Motor neuron (in vitro differentiated cells): ENCODE measurements around the gene NEAT1. TPM values are rescaled to one million over a fixed set of nuclear protein-coding genes. Genes with fewer than 3 reads are reported as not detected.

Experiments
- ATAC-seq, 8 experiments: fragments of 200-7000 bp; cut with Tn5 transposase; replicated peaks in 6 of 8; 2 replicates each; pipeline ENCODE4 v1.8.0; 2021; ENCODE audit warnings: mild to moderate bottlenecking in 8 of 8, moderate library complexity in 8 of 8
- H3K27ac ChIP-seq, 2 donors: fragments of 250-450 bp; sonication (Bioruptor Pico); 2 replicates each; pipeline ENCODE4 v1.9.0; 2021; ENCODE audit warnings: antibody characterized with exemption in 2 of 2, mild to moderate bottlenecking in 2 of 2, moderate library complexity in 1 of 2
- H3K4me1 ChIP-seq, 2 donors: fragments of 250-450 bp; sonication (Bioruptor Pico); replicated peaks in 1 of 2; 2 replicates each; pipeline ENCODE4 v1.6.1; 2021; ENCODE audit warnings: antibody characterized with exemption in 2 of 2, mild to moderate bottlenecking in 2 of 2, moderate library complexity in 1 of 2
- H3K4me3 ChIP-seq, 5 donors: fragments of 250-450 bp; sonication (Bioruptor Pico); 2 replicates each; pipeline ENCODE4 v1.9.0; 2021; ENCODE audit warnings: antibody characterized with exemption in 5 of 5, mild to moderate bottlenecking in 5 of 5, moderate library complexity in 4 of 5
- WGBS, 10 experiments: fragments of 450-650 bp; shearing (Covaris generic); methylation state at CpG; one replicate each; pipeline ENCODE4 v1.0.0; 2022; 5-methylcytosine and 5-hydroxymethylcytosine counted together
- in situ Hi-C, 9 experiments: fragments of 400-800 bp; cut with MboI; loops; one replicate each; pipeline ENCODE4 v1.15.0; 2021; ENCODE audit warnings: low sequenced_read_pairs in 9 of 9, low pct_unique_long_range_greater_than_20kb in 2 of 9; ENCODE audit not compliant: unreplicated experiment in 9 of 9
- total RNA-seq, 8 experiments: library from RNA; unstranded; fragments of 300-600 nt; gene quantifications; 2 replicates each; pipeline versions ENCODE4 v1.2.3 to v1.2.4, GENCODE V29; 2022

Gene NEAT1
- total RNA-seq: 1,000 to 10,000 TPM in 2 of 8 experiments, 100 to 1,000 TPM in 1, 10 to 100 TPM in 5; 10.9 to 1,983 (median 59.7) TPM

DNA sequence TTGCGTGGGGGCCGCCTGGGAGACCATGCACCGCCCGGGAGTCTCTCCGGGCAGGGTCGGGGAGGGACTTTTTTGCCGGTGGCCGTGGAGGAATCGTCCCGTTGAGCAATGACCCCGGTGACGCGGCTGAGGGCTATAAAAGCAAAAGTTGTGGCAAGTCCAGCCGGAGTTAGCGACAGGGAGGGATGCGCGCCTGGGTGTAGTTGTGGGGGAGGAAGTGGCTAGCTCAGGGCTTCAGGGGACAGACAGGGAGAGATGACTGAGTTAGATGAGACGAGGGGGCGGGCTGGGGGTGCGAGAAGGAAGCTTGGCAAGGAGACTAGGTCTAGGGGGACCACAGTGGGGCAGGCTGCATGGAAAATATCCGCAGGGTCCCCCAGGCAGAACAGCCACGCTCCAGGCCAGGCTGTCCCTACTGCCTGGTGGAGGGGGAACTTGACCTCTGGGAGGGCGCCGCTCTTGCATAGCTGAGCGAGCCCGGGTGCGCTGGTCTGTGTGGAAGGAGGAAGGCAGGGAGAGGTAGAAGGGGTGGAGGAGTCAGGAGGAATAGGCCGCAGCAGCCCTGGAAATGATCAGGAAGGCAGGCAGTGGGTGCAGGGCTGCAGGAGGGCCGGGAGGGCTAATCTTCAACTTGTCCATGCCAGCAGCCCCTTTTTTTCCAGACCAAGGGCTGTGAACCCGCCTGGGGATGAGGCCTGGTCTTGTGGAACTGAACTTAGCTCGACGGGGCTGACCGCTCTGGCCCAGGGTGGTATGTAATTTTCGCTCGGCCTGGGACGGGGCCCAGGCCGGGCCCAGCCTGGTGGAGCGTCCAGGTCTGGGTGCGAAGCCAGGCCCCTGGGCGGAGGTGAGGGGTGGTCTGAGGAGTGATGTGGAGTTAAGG, at the start of gene NEAT1:
NEAT1 (plus strand) TSS at position 166 of the 883 bp plus-strand sequence.
- WGBS, 10 experiments: 0 to 30% (median 3%) methylated on average over 2 to 15 of the region's 40 CpGs; no CpG with 5 or more reads in 2 of the 10 experiments
- in situ Hi-C loops: loop anchor here in 8 of 9 experiments (5.0 to 25.0 kb wide), 3 partner anchors 82 to 89 kb away; no protein-coding TSS in a partner anchor
- peaks cover 44 to 52% of the 10 kb centered on the region in 2 donors for H3K4me1 ChIP-seq
- peak; percentile 1 to 52 (median 36) for ATAC-seq
- peak within 1 kb of the TSS; percentile 44 to 62 (median 50) for H3K4me3 ChIP-seq
- peak within 1 kb of the TSS; percentile 97 to 98 for H3K27ac ChIP-seq

DNA sequence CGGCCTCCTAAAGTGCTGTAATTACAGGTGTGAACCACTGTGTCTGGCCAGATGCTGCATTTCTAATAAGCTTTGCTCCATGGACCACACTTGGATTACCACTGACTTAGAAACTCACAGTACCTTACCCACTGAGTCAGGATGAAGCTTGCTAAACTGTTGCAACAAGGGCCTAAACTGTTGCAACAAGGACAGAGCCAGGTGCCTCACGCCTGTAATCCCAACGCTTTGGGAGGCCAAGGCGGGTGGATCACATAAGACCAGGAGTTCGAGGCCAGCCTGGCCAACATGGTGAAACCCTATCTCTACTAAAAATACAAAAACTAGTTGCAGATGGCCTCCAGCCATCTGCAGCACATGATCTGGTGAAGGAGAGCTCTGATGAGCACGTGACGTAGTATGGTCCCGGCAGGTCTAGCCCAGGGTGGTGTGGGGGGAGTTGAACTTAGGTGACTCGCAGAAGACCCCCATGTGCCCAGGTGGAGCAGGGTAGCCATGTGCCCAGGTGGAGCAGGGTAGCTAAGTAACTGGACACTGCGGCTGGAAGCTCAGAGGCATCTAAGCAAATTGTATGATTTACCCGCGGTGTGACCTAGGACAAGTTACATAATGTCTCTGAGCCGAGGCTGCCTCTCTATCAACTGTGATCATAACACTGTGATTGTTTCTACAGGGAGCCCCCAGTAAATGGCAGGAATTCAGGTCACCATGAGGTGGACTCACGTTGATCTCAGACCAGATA, 48.6 kb upstream of the NEAT1 start:
- in situ Hi-C loops: loop anchor here in 1 of 9 experiments (25.0 kb wide), 1 partner anchor 138 kb away; no protein-coding TSS in a partner anchor
- WGBS, 10 experiments: 50 to 84% (median 64%) methylated on average over 1 to 14 of the region's 14 CpGs; no CpG with 5 or more reads in 2 of the 10 experiments
- no peak overlapping the region for H3K27ac ChIP-seq
- ATAC-seq: no peak
- peaks cover 5 to 6% of the 10 kb centered on the region in 2 donors for H3K4me1 ChIP-seq
- no peak overlapping the region for H3K4me3 ChIP-seq

DNA sequence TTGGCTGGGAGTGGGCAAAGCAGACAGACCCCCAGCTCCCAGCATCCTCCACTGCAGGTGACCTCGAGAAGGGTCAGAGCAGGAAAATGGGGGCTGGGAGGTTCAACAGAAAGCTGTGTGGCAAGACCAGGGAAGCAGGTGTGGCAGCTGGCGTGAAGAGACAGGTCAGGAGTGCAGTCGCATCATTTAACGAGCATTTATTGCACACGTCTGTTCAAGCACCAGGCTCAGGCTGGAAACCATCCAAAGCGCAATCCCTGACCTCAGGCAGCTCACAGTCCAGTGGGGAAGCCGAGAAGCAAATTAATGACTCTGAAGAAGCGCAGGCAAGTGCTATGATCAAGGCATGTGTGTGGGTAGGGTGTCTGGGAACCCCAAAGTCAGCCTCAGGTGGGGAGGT, 47.6 kb upstream of the NEAT1 start:
- Histone ChIP-seq H3K4me1 (peaks cover 5 to 6% of the 10 kb centered on the region in 2 donors), H3K27ac (no peak overlapping the region), H3K4me3 (no peak overlapping the region)
- no peak for ATAC-seq
- in situ Hi-C loops: no loop called here
- WGBS, 10 experiments: 81 to 93% (median 90%) methylated on average over 2 to 8 of the region's 8 CpGs; no CpG with 5 or more reads in 3 of the 10 experiments

DNA sequence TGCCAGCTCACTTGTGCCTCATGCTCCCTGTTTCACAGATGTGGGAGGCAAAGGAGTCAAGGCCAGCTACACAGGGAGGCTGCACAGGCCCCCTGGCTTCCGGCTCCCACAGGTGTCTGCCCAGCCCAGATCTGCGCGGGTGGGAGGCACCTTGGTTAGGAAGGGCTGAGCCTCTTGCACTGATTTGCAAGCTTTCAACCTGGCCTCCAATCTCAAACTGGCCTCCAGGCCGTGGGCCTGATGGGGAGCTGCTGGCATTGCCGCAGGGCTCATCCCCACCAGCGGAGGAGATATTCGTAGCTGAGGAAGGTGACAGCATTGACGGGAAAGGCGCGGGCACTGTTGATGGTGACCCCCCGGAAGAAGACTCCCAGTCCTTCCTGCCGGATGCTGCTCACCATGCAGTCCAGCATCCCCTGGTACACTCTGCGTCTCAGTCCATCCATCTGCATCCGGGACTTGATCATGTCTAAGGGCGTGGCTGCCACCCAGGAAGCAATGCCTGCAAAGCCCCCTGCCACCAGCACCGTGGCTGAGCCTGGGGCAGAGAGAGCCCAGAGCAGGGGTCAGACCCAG, 46.4 kb upstream of the NEAT1 start:
- Histone ChIP-seq H3K4me3 (no peak overlapping the region), H3K4me1 (peaks cover 6 to 7% of the 10 kb centered on the region in 2 donors), H3K27ac (no peak overlapping the region)
- in situ Hi-C loops: no loop called here
- 65 to 100% methylated on average over 1 to 4 of the region's 16 CpGs; no CpG with 5 or more reads in 8 of the 10 experiments for WGBS, 10 experiments
- no peak for ATAC-seq

DNA sequence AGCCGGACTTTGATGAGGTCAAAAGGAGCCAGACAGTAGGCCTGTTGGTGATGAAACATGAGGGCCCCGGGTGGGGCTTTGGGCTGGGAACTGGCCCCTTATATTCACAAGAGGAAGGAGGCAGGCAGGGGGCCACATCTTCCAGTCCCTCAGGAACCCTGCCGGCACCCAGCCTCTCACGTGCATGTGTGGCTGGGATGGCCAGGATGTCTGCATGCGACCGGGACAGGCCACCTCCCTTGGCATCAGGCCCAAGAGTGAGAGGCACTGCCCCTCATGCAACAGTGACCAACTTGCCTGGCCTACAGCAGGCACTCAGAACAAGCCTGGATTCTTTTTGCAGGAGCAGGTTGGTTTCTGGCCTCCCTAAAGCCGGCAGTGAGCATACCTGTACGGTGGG, 45.6 kb upstream of the NEAT1 start:
- Histone ChIP-seq H3K4me3 (no peak overlapping the region), H3K4me1 (peaks cover 12 to 15% of the 10 kb centered on the region in 2 donors), H3K27ac (no peak overlapping the region)
- ATAC-seq: peak in 2 of 8 experiments; percentile 14 to 21
- 79 to 100% (median 95%) methylated on average over 1 to 5 of the region's 8 CpGs; no CpG with 5 or more reads in 6 of the 10 experiments for WGBS, 10 experiments
- in situ Hi-C loops: no loop called here

DNA sequence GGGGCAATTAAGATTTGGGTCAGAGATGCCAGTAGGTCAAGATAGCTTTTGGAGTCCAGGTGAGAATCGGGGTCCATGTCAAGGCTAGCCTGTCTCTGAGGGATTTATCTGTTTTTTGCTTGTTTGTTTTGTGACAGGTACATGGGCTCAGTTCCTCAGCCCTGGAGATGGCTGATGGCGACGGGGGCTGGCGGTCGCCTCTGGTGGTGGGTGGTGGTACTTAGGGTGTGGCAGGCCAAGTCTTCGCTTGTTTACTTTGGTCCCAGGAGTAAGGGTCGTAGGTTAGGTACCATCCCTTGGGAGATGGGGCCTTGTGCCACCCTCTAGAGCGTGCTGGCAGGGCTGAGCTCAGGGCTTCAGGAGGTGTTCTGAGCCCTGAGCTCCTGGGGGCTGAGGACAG, 44.8 kb upstream of the NEAT1 start:
- in situ Hi-C loops: no loop called here
- no peak overlapping the region for H3K4me3 ChIP-seq
- WGBS, 10 experiments: 40 to 88% methylated on average over 1 of the region's 8 CpGs; no CpG with 5 or more reads in 8 of the 10 experiments
- H3K4me1 ChIP-seq: peaks cover 19 to 22% of the 10 kb centered on the region in 2 donors
- ATAC-seq: no peak
- no peak overlapping the region for H3K27ac ChIP-seq

DNA sequence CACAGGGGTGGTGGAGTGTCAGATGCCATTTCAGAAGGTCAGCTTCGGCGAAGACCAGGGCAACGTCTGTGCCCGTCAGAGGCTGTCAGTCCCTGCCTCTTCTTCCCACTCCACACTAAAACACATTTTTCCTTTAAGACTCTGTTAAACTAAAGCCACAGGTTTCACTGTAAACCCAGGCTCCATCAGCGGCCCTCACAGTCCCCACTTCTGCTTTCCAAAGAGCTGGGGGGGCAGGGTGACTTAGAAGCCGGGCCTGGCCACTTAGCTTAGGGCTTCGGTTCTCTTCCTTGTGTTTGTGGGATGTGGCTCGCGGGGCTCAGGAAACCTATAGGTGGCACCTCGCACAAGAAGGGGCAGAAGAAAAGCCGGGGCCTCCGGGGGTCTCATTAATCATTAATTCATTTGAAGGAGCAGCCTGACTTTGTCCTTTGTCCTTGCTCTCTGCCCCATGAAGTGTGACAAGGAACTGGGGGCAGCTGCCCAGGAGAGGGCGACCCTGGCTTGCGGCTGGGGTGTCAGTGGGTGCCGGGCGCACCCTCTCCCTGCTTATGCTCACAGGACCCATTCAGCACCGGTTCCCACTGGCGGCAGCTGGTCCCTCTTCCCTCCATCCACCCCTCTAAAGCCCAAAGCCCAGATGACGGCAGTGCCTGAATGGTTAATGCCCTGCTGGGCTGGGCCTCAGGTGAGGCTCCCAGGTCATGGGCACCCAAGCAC, 44.2 kb upstream of the NEAT1 start:
- ATAC-seq: no peak
- Histone ChIP-seq H3K4me1 (peaks cover 25 to 28% of the 10 kb centered on the region in 2 donors), H3K4me3 (no peak overlapping the region), H3K27ac (no peak overlapping the region)
- 12 to 100% (median 80%) methylated on average over 1 to 10 of the region's 19 CpGs; no CpG with 5 or more reads in 1 of the 10 experiments for WGBS, 10 experiments
- in situ Hi-C loops: no loop called here

DNA sequence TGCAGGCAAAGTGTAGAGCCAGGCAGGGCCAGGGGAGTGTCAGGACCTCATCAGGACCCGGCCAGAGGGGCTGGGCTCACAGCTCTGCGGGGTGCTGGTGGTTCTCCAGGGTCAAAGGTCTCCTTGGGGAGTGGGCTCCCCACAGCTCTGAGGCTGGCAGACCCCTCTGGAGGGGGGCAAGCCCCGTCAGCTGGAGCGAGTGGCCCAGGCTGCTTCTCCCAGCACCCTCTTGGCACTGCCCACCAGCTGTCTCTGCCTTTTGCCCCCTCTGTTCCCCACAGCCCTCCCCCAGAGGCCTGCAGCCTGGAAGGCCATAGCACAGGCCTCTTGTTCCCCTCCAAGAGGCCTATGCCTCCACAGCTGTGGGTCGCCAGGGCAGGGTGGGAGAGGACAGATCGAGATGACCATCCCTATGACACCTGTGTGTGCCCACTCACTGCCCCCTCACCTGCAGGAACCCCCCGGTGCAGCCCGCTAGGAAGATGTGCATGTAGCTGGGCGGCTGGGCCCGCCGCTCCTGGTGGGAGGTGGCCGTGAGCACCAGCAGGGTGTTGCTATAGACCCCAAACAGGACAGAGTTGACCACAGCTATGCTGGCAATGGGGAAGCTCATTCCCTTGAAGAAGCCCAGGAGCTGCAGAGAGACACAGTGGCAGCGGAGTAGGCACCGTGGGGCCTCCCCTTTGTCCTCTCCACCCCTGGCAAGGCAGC, 43.5 kb upstream of the NEAT1 start:
- in situ Hi-C loops: no loop called here
- no peak for ATAC-seq
- H3K4me1 ChIP-seq: peaks cover 25 to 29% of the 10 kb centered on the region in 2 donors
- H3K27ac ChIP-seq: no peak overlapping the region
- 80% methylated on average over 1 of the region's 14 CpGs; no CpG with 5 or more reads in 8 of the 10 experiments for WGBS, 10 experiments
- H3K4me3 ChIP-seq: no peak overlapping the region

DNA sequence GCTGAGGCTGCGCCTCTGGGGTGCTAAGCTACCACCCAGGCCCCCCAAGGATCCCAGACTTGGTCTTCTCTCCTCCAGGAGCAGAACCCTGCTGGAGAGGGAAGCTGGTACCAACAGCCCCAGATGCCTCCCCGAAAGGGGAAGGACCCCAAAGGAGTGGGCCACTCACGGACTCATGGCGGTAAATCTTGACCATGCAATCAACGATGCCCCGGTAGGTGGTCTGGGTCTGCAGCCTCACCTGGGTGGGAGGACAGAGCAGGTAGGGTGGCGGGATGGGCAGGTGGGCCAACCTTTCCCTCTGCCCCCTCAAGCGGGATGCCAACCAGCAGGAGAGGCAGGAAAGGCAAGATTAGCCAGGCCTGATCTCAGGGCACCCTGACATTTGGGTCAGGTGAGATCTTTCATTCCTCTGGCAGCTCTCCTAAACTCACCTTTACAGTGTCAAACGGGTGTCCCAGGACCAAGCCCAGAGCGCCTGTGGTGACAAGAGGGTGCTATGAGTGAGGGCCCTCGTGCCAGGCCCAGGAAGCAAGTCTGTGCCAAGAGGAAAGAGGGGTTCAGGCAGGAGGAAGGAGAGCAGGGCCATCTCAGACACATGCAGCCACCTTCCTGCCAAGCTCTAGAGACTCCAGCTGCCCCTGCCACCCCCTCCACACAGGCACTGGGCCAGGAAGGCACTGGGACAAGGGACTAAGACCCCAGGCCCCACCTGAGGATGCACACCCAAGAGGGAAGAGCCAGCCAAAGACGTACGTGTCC, 42.7 kb upstream of the NEAT1 start:
- no peak for ATAC-seq
- no peak overlapping the region for H3K27ac ChIP-seq
- no peak overlapping the region for H3K4me3 ChIP-seq
- peaks cover 25 to 29% of the 10 kb centered on the region in 2 donors for H3K4me1 ChIP-seq
- 83 to 100% (median 100%) methylated on average over 1 to 2 of the region's 13 CpGs; no CpG with 5 or more reads in 5 of the 10 experiments for WGBS, 10 experiments
- in situ Hi-C loops: no loop called here

DNA sequence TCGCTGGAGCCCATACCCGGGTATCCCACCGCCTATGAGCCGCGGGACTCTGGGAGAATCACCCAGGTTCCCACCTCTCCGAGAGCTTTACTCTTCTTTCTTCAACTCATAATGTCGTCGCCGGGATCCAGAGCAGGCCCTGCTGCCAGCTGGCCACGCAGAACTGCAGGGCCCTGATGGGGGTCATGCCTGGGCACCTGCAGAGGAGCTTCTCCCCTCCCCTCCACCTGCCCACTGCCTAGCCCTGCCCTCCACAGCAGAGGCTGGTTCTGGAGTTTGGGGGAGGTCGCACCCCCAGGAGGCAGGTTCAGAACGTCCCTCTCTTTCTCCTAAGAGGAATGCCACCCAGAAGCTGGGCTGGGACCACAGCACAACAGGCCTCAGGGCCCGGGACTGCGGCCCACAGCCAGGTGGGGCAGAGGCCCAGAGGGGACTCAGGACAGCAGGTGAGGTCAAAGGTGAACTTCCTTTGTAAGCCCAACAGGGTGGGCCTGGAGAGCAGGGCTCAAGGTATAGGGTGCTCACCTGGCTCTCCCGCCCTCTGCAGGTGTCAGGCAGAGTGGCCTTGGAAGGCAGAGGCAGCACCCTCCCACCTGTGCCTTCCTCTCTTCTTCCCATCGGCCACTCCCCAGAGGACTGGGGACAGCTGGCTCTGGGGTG, 42.0 kb upstream of the NEAT1 start:
- WGBS, 10 experiments: 91 to 100% (median 98%) methylated on average over 1 to 7 of the region's 16 CpGs; no CpG with 5 or more reads in 6 of the 10 experiments
- no peak overlapping the region for H3K27ac ChIP-seq
- H3K4me1 ChIP-seq: peaks cover 25 to 29% of the 10 kb centered on the region in 2 donors
- in situ Hi-C loops: no loop called here
- no peak overlapping the region for H3K4me3 ChIP-seq
- ATAC-seq: no peak

DNA sequence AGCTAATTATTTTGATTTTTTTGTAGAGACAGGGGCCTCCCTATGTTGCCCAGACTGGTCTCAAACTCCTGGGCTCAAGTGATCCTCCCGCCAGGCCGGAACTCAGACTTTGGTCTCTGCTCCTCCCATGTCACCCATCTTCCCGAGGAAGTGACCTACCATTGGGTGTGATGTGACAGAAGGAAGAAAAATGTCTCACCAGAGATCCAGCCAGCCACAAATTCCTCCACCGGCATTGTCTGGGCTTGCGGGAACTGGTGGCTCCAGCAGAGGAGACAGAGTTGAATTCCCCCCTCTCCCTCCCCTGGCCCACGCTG, 40.9 kb upstream of the NEAT1 start:
- in situ Hi-C loops: no loop called here
- peak overlapping the region in 3 of 5 donors; percentile 5 to 11 (median 8) for H3K4me3 ChIP-seq
- H3K27ac ChIP-seq: peak overlapping the region; percentile 82 to 94
- peaks cover 28 to 32% of the 10 kb centered on the region in 2 donors for H3K4me1 ChIP-seq
- ATAC-seq: peak in 4 of 8 experiments; percentile 2 to 45 (median 18)
- 0 to 70% methylated on average over 1 to 2 of the region's 6 CpGs; no CpG with 5 or more reads in 8 of the 10 experiments for WGBS, 10 experiments
